ENCODE results near the gene ADARB1. TPM values are rescaled to one million over a fixed set of nuclear protein-coding genes. Genes with fewer than 3 reads are reported as not detected.

ADARB1 gene
- total RNA-seq, 1 experiment from 2014 or later, result 14.1 TPM

DNA sequence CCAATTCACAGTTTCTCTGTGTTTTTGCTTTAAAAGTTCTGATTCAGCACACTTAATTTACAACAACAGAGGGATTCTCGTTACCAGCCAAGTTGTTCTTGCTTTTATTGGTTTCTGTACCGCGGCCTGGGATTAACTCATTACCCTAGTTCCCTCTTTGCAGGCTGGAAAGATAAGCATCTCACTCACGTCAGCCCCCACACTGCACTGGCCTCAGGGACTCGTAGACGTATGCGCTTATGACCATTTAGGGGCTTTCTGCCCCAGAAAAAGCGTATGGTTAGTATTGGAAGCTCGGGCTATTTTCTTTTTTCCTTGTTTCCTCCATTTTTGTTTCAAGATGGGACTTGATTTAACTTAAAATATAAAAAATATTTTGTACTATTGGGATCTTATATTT lies 137.3 kb downstream of the ADARB1 start:
- H3K4me3 ChIP-seq (ENCODE audit: low read length), result no peak overlapping the region
- no peaks in the 10 kb centered on the region for H3K9me2 ChIP-seq (replicated peaks; ENCODE audit: low read length)
- no peak overlapping the region for H3K27ac ChIP-seq (ENCODE audit: low read length)
- 0 out of 2 replicates have a peak, but pooled peaks cover 5% of the 10 kb centered on the region for H3K9me3 ChIP-seq (ENCODE audit: low read length)
- ChIA-PET POLR2A (ENCODE audit: unreplicated experiment) (no interaction called here), CTCF (no interaction called here)
- no peaks in the 10 kb centered on the region for H3K79me2 ChIP-seq (ENCODE audit: low read length)
- DNase-seq, result no peak
- no peak overlapping the region for H2AFZ ChIP-seq (ENCODE audit: low read length)
- H3F3A ChIP-seq (ENCODE audit: low read length, unreplicated experiment), result no peaks in the 10 kb centered on the region
- H3K9ac ChIP-seq (ENCODE audit: low read length), result no peak overlapping the region
- H3K4me2 ChIP-seq (ENCODE audit: low read length), result no peak overlapping the region
- H3K36me3 ChIP-seq (ENCODE audit: low read depth, low read length), result no peaks in the 10 kb centered on the region
- TF ChIP-seq EZH2 (IDR thresholded peaks at IDR 0.05; ENCODE audit: low read length, unreplicated experiment) (no peak), EZH2phosphoT487 (IDR thresholded peaks at IDR 0.05; ENCODE audit: borderline replicate concordance, low read length) (no peak)
- TF ChIP-seq, protein P1, sequence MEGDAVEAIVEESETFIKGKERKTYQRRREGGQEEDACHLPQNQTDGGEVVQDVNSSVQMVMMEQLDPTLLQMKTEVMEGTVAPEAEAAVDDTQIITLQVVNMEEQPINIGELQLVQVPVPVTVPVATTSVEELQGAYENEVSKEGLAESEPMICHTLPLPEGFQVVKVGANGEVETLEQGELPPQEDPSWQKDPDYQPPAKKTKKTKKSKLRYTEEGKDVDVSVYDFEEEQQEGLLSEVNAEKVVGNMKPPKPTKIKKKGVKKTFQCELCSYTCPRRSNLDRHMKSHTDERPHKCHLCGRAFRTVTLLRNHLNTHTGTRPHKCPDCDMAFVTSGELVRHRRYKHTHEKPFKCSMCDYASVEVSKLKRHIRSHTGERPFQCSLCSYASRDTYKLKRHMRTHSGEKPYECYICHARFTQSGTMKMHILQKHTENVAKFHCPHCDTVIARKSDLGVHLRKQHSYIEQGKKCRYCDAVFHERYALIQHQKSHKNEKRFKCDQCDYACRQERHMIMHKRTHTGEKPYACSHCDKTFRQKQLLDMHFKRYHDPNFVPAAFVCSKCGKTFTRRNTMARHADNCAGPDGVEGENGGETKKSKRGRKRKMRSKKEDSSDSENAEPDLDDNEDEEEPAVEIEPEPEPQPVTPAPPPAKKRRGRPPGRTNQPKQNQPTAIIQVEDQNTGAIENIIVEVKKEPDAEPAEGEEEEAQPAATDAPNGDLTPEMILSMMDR (conservative IDR thresholded peaks at IDR 0.05; ENCODE audit: low read depth, low read length), result no peak
- H3K27me3 ChIP-seq (ENCODE audit: low read length), result no peaks in the 10 kb centered on the region
- BruUV-seq (replicated peaks), result no TSS peak
- intact Hi-C loops (cut with micrococcal nuclease), result no loop called here
- ATAC-seq, result no peak
- 0 out of 2 replicates have a peak, but pooled peaks cover 7% of the 10 kb centered on the region for H3K4me1 ChIP-seq (ENCODE audit: insufficient read depth, low read length)
- H4K20me1 ChIP-seq (ENCODE audit: low read length), result no peaks in the 10 kb centered on the region

DNA sequence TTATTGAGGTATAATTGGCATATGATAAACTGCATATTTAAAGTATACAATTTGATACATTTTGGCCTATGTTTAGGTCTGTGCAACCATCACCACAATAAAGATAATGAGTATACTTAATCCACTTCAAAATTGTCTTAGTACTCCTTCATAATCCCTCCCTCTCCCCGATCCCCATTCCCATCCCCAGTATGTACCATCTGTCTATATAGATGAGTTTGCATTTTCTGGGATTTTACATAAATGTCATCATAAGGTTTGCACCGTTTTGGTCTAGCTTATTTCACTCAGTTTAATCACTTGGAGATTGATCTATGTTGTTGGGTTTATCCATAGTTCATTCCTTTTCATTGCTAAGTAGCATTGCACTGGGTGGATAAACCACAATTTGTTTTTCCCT lies 139.0 kb downstream of the ADARB1 start:
- Histone ChIP-seq H3K4me1 (ENCODE audit: insufficient read depth, low read length) (0 out of 2 replicates have a peak, but pooled peaks cover 6% of the 10 kb centered on the region), H3K27me3 (ENCODE audit: low read length) (no peaks in the 10 kb centered on the region), H3K36me3 (ENCODE audit: low read depth, low read length) (peaks cover 2% of the 10 kb centered on the region; the same call in 1 of the 2 replicates), H3K9ac (ENCODE audit: low read length) (no peak overlapping the region), H4K20me1 (ENCODE audit: low read length) (no peaks in the 10 kb centered on the region), H3K4me2 (ENCODE audit: low read length) (no peak overlapping the region), H3K4me3 (ENCODE audit: low read length) (no peak overlapping the region), H2AFZ (ENCODE audit: low read length) (no peak overlapping the region), H3K9me3 (ENCODE audit: low read length) (0 out of 2 replicates have a peak, but pooled peaks cover 7% of the 10 kb centered on the region), H3K79me2 (ENCODE audit: low read length) (no peaks in the 10 kb centered on the region), H3F3A (ENCODE audit: low read length, unreplicated experiment) (no peaks in the 10 kb centered on the region), H3K9me2 (replicated peaks; ENCODE audit: low read length) (no peaks in the 10 kb centered on the region), H3K27ac (ENCODE audit: low read length) (no peak overlapping the region)
- ATAC-seq, result no peak
- intact Hi-C loops (cut with micrococcal nuclease), result no loop called here
- no TSS peak for BruUV-seq (replicated peaks)
- POLR2A ChIA-PET (ENCODE audit: unreplicated experiment), result interaction anchor here (0.6 kb wide), 1 partner anchor 43 kb away, joined by 4 read pairs; no protein-coding TSS in a partner anchor
- TF ChIP-seq EZH2 (IDR thresholded peaks at IDR 0.05; ENCODE audit: low read length, unreplicated experiment) (no peak), EZH2phosphoT487 (IDR thresholded peaks at IDR 0.05; ENCODE audit: borderline replicate concordance, low read length) (no peak)
- TF ChIP-seq, protein P1 (conservative IDR thresholded peaks at IDR 0.05; ENCODE audit: low read depth, low read length), result no peak
- no peak for DNase-seq
- CTCF ChIA-PET, result no interaction called here

DNA sequence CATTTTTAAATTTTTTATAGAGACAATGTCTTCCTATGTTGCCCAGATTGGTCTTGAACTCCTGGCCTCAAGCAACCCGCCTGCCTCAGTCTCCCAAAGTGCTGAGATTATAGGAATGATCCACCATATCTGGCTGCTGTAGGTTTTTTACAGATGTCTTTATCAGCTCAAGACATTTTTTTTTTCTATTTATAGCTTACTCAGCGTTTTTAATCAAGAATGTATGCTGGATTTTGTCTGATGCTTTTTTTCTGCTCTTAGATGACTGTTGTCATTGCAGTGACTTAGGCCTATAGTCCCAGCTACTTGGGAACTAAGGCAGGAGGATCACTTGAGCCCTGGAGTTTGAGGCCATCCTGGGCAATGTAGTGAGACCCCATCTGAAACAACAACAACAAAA lies 140.8 kb downstream of the ADARB1 start:
- no peaks in the 10 kb centered on the region for H3K79me2 ChIP-seq (ENCODE audit: low read length)
- ChIA-PET CTCF (no interaction called here), POLR2A (ENCODE audit: unreplicated experiment) (no interaction called here)
- no peaks in the 10 kb centered on the region for H3K9me2 ChIP-seq (replicated peaks; ENCODE audit: low read length)
- no peak for DNase-seq
- H3K9me3 ChIP-seq (ENCODE audit: low read length), result 0 out of 2 replicates have a peak, but pooled peaks cover 7% of the 10 kb centered on the region
- no peaks in the 10 kb centered on the region for H3K4me1 ChIP-seq (ENCODE audit: insufficient read depth, low read length)
- H2AFZ ChIP-seq (ENCODE audit: low read length), result no peak overlapping the region
- H3K4me2 ChIP-seq (ENCODE audit: low read length), result no peak overlapping the region
- no peak overlapping the region for H3K4me3 ChIP-seq (ENCODE audit: low read length)
- H3K36me3 ChIP-seq (ENCODE audit: low read depth, low read length), result peaks cover 2% of the 10 kb centered on the region; the same call in 1 of the 2 replicates
- no TSS peak for BruUV-seq (replicated peaks)
- no peaks in the 10 kb centered on the region for H3K27me3 ChIP-seq (ENCODE audit: low read length)
- ATAC-seq, result no peak
- no peaks in the 10 kb centered on the region for H4K20me1 ChIP-seq (ENCODE audit: low read length)
- intact Hi-C loops (cut with micrococcal nuclease), result no loop called here
- TF ChIP-seq, protein P1 (conservative IDR thresholded peaks at IDR 0.05; ENCODE audit: low read depth, low read length), result no peak
- TF ChIP-seq EZH2 (IDR thresholded peaks at IDR 0.05; ENCODE audit: low read length, unreplicated experiment) (no peak), EZH2phosphoT487 (IDR thresholded peaks at IDR 0.05; ENCODE audit: borderline replicate concordance, low read length) (no peak)
- no peaks in the 10 kb centered on the region for H3F3A ChIP-seq (ENCODE audit: low read length, unreplicated experiment)
- no peak overlapping the region for H3K9ac ChIP-seq (ENCODE audit: low read length)
- no peak overlapping the region for H3K27ac ChIP-seq (ENCODE audit: low read length)

Measured in PC-3 (cell line).